H1 (cell line): Measurements from ENCODE around the gene MYF5. TPM values are rescaled to one million over a fixed set of nuclear protein-coding genes. Genes with fewer than 3 reads are reported as not detected.

Source experiments
- ATF3 ChIP-seq: IDR thresholded peaks from 2 replicates; pipeline ENCODE4 v1.6.1; 2011; ENCODE audit warnings: low read depth, mild to moderate bottlenecking, low read length; ENCODE audit not compliant: insufficient read depth
- CBX5 ChIP-seq: fragments of 300-800, 300-1000 bp; sonication (generic); IDR thresholded peaks from 2 replicates; pipeline ENCODE4 v1.7.1; 2016; ENCODE audit warnings: antibody characterized with exemption, low read length, low read depth
- CHD2 ChIP-seq: IDR thresholded peaks from 2 replicates; pipeline ENCODE4 v1.6.1; 2012; ENCODE audit warnings: low read length, improper control_type of control experiment
- CHD7 ChIP-seq: fragments of 300-600 bp; sonication (generic); IDR thresholded peaks from 2 replicates; pipeline ENCODE4 v1.7.1; 2012; ENCODE audit warnings: low read length, moderate library complexity, mild to moderate bottlenecking, inconsistent platforms; ENCODE audit not compliant: insufficient replicate concordance
- GABPA ChIP-seq: IDR thresholded peaks from 2 replicates; pipeline ENCODE4 v1.6.1; 2011; ENCODE audit warnings: mild to moderate bottlenecking, low read length, moderate library complexity, borderline replicate concordance; ENCODE audit not compliant: insufficient read depth
- GTF2F1 ChIP-seq: IDR thresholded peaks from 2 replicates; pipeline ENCODE4 v1.6.1; 2012; ENCODE audit warnings: low read depth, low read length, improper control_type of control experiment, borderline replicate concordance
- JUND ChIP-seq: IDR thresholded peaks from 2 replicates; pipeline ENCODE4 v1.6.1; 2011; ENCODE audit warnings: mild to moderate bottlenecking, improper control_type of control experiment, low read length
- polyA plus RNA-seq, 7 experiments: library from polyadenylated mRNA; depleted of rRNA in 3 of 7; stranded (reverse) in 5 of 7; unstranded in 2 of 7; fragments of >200 nt in 5 of 7; fragments of 200-250 nt in 2 of 7; gene quantifications; 1 replicate in 5 of 7; 2 replicates in 1 of 7; 4 replicates in 1 of 7; pipeline versions ENCODE4 v1.2.1 to v1.2.3, GENCODE V29; 2011 to 2013; ENCODE audit warnings: missing spikeins in 2 of 7, mixed read lengths in 2 of 7
- total RNA-seq: library from RNA; stranded (reverse); fragmentation: NEBNext Ultra II Directional; extraction: Animal tissue kit (Norgen Biotek cat#: 25700); gene quantifications from 2 replicates; pipeline ENCODE4 v1.2.1, GENCODE V29; 2021

Gene MYF5
- total and polyA plus RNA-seq, 2 of the 8 experiments (the other 6 are each of a cell fraction or from before 2014, with no cell fraction given): 0.09 TPM; not detected in 1

- TF ChIP-seq CHD7 (no peak), CHD2 (no peak), JUND (no peak), GTF2F1 (no peak), ATF3 (no peak), GABPA (no peak), CBX5 (no peak)
Measured at GRCh38 chr12:80763874-80764273, 47.2 kb downstream of the MYF5 start (continued).
